Stimulated activated CD4-positive, alpha-beta T cell treated with anti-CD3 and anti-CD28 coated beads, Interleukin-1b, Interleukin-23, amount 100 ng/mL, for 1 hour (primary cell): ENCODE data around the gene TSR1.

Experiments
- DNase-seq, 2 donors: peaks; one replicate each; pipeline ENCODE4 v3.0.0-alpha.2; 2020; ENCODE audit warnings: low read depth in 2 of 2

Gene TSR1

DNA sequence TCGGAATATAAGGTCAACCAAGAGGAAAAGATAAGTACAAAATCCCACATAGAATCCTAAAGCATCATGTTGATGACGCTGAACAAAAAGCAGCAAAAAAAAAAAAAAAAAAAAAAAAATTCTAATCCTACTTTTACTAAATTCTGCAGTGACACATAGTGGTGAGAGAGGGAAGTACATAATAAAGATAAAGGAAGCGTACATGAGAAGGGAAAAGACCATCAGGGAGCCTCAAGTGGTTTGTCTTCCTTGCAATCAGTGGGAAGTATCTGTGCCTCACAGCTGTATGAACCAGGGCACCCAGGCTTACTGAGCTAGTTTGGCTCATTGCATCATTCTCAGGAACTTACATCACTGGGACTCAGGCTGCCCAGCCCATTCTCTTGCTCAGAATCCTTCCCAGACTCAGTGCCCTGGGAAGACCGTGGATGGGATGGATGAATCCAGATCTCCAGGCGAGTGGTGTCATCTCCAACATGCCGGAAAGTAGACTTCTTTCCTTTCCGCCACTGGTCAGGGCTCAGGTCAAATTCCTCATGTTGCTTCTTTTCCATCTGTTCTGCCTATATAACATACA, 53.9 kb downstream of the TSR1 start:
- DNase-seq = no peak

DNA sequence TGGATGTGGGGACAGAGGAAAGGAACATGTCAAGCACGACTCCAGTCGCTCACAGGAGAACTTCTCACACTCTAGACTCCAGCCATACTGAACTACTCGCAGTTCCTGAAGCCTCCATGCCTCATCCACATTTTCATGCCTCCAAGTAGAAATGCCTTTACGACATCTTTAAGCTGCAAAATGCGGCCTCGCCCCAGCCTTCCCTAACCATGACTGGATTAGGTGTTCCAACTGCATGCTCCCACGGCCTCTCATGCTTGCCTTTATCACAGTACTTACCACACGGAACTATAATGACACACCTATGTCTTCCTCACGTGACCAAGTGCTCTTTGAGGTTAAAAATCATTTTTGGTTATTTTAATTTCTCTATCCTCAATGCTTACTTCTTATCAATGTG, 56.5 kb downstream of the TSR1 start:
- no peak for DNase-seq

GRCh38 chr17:2277429-2278170, 58.7 kb downstream of the TSR1 start:
- no peak for DNase-seq

GRCh38 chr17:2275722-2276121, 60.5 kb downstream of the TSR1 start:
- DNase-seq = no peak

- no peak for DNase-seq
Observed at GRCh38 chr17:2274414-2274813, 61.8 kb downstream of the TSR1 start.
